SK-N-MC (cell line): ENCODE measurements around the gene MLF2.
A peak's percentile ranks its signal among the peaks of the same experiment; 100 is the strongest.

ENCODE experiments used
- DNase-seq: peaks from one replicate; pipeline ENCODE4 v3.0.0-alpha.2; 2011; ENCODE audit warnings: low read depth, low spot score
- H3K27ac ChIP-seq: fragments of 200-600 bp; sonication (generic); 2 replicates; pipeline ENCODE4 v1.5.1; 2016; ENCODE audit warnings: mixed run types
- H3K36me3 ChIP-seq: fragments of 200-600 bp; sonication (generic); 2 replicates; pipeline ENCODE4 v1.6.1; 2017; ENCODE audit warnings: antibody characterized with exemption, low read length, mixed read lengths; ENCODE audit not compliant: insufficient read depth
- H3K4me3 ChIP-seq: fragments of 200-600 bp; sonication (generic); 2 replicates; pipeline ENCODE4 v1.5.1; 2016
- H3K9ac ChIP-seq: fragments of 200-600 bp; sonication (generic); 2 replicates; pipeline ENCODE4 v1.8.0; 2017; ENCODE audit warnings: mixed run types, mixed read lengths; ENCODE audit not compliant: insufficient read length
- H3K9me3 ChIP-seq: fragments of 200-600 bp; sonication (generic); 2 replicates; pipeline ENCODE4 v1.6.1; 2017; ENCODE audit warnings: low read depth, mild to moderate bottlenecking, antibody characterized with exemption, low read length, moderate library complexity, mixed read lengths
- EZH2 ChIP-seq: fragments of 200-600 bp; sonication (generic); IDR thresholded peaks from one replicate; pipeline ENCODE4 v1.6.1; 2017; ENCODE audit warnings: antibody characterized with exemption
- FOXP2 ChIP-seq: optimal IDR thresholded peaks from 2 replicates; pipeline ENCODE3; 2011; ENCODE audit warnings: mild to moderate bottlenecking, moderate library complexity; ENCODE audit not compliant: insufficient read depth; ENCODE audit errors: extremely low read length, control extremely low read depth
- POLR2AphosphoS5 ChIP-seq: IDR thresholded peaks from 2 replicates; pipeline ENCODE4 v1.6.1; 2012; ENCODE audit warnings: mild to moderate bottlenecking, low read depth, low read length, borderline replicate concordance

Gene MLF2

GRCh38 chr12:6773590-6774351 lies 20.8 kb upstream of the MLF2 start:
- DNase-seq, result no peak
- Histone ChIP-seq H3K9ac (no peak overlapping the region), H3K4me3 (no peak overlapping the region), H3K36me3 (peaks cover 21% of the 10 kb centered on the region; the same call in 1 of the 2 replicates), H3K27ac (no peak overlapping the region), H3K9me3 (no peaks in the 10 kb centered on the region)
- no peak for TF ChIP-seq POLR2AphosphoS5

- H3K9me3 ChIP-seq, result no peaks in the 10 kb centered on the region
- H3K36me3 ChIP-seq, result peaks cover 21% of the 10 kb centered on the region; the same call in 1 of the 2 replicates
- no peak overlapping the region for H3K4me3 ChIP-seq
- H3K9ac ChIP-seq, result no peak overlapping the region
- TF ChIP-seq EZH2, result no peak
- TF ChIP-seq POLR2AphosphoS5, result no peak
- TF ChIP-seq FOXP2, result no peak
- DNase-seq, result no peak
- no peak overlapping the region for H3K27ac ChIP-seq
Measured at GRCh38 chr12:6772726-6773589, 20.0 kb upstream of the MLF2 start.

- H3K4me3 ChIP-seq, result no peak within 1 kb of the TSS
- 0 out of 2 replicates have a peak within 1 kb of the TSS, but pooled peaks have one; percentile 39 for H3K27ac ChIP-seq
- TF ChIP-seq FOXP2 (no peak), EZH2 (no peak), POLR2AphosphoS5 (no peak)
- no peak within 1 kb of the TSS for H3K9ac ChIP-seq
- DNase-seq, result no peak
- H3K9me3 ChIP-seq, result no peaks in the 10 kb centered on the region
- peaks cover 21% of the 10 kb centered on the region; the same call in 1 of the 2 replicates for H3K36me3 ChIP-seq
Measured at GRCh38 chr12:6772331-6772695, 19.4 kb upstream of the MLF2 start, which contains the start of gene LAG3. Gene LAG3 (plus strand): TSS chr12:6772520. CDS start chr12:6772853, 333 bp downstream.

GRCh38 chr12:6771509-6772330 lies 18.8 kb upstream of the MLF2 start:
- Histone ChIP-seq H3K9ac (no peak overlapping the region), H3K27ac (0 out of 2 replicates have a peak overlapping the region, but pooled peaks have one; percentile 39), H3K36me3 (peaks cover 21% of the 10 kb centered on the region; the same call in 1 of the 2 replicates), H3K9me3 (no peaks in the 10 kb centered on the region), H3K4me3 (no peak overlapping the region)
- TF ChIP-seq EZH2 (no peak), POLR2AphosphoS5 (0 out of 2 replicates have a peak, but pooled peaks have one; percentile 40)
- no peak for DNase-seq

- Histone ChIP-seq H3K9me3 (no peaks in the 10 kb centered on the region), H3K36me3 (peaks cover 21% of the 10 kb centered on the region; the same call in 1 of the 2 replicates), H3K9ac (no peak overlapping the region), H3K27ac (0 out of 2 replicates have a peak overlapping the region, but pooled peaks have one; percentile 36), H3K4me3 (no peak overlapping the region)
- DNase-seq, result no peak
- TF ChIP-seq EZH2 (no peak), POLR2AphosphoS5 (0 out of 2 replicates have a peak, but pooled peaks have one; percentile 9)
Measured at GRCh38 chr12:6771091-6771495, 18.2 kb upstream of the MLF2 start.

- H3K27ac ChIP-seq, result no peak overlapping the region
- H3K9me3 ChIP-seq, result no peaks in the 10 kb centered on the region
- H3K9ac ChIP-seq, result no peak overlapping the region
- H3K4me3 ChIP-seq, result no peak overlapping the region
- no peak for DNase-seq
- TF ChIP-seq POLR2AphosphoS5 (no peak), EZH2 (no peak), FOXP2 (no peak)
- peaks cover 21% of the 10 kb centered on the region; the same call in 1 of the 2 replicates for H3K36me3 ChIP-seq
Measured at GRCh38 chr12:6770600-6770999, 17.7 kb upstream of the MLF2 start.

- H3K9ac ChIP-seq, result no peak overlapping the region
- H3K27ac ChIP-seq, result no peak overlapping the region
- DNase-seq, result no peak
- TF ChIP-seq POLR2AphosphoS5 (no peak), FOXP2 (no peak), EZH2 (no peak)
- H3K9me3 ChIP-seq, result no peaks in the 10 kb centered on the region
- peaks cover 21% of the 10 kb centered on the region; the same call in 1 of the 2 replicates for H3K36me3 ChIP-seq
- H3K4me3 ChIP-seq, result no peak overlapping the region
Measured at GRCh38 chr12:6770094-6770493, 17.2 kb upstream of the MLF2 start.

GRCh38 chr12:6769666-6770065 lies 16.7 kb upstream of the MLF2 start:
- TF ChIP-seq EZH2 (no peak), FOXP2 (no peak), POLR2AphosphoS5 (no peak)
- peaks cover 21% of the 10 kb centered on the region; the same call in 1 of the 2 replicates for H3K36me3 ChIP-seq
- H3K9me3 ChIP-seq, result no peaks in the 10 kb centered on the region
- H3K27ac ChIP-seq, result no peak overlapping the region
- H3K9ac ChIP-seq, result no peak overlapping the region
- no peak for DNase-seq
- H3K4me3 ChIP-seq, result no peak overlapping the region
